Smooth muscle cell (in vitro differentiated cells): Measurements from ENCODE around the gene MKNK2. TPM values are rescaled to one million over a fixed set of nuclear protein-coding genes. Genes with fewer than 3 reads are reported as not detected.

Experiments used
- DNase-seq: peaks from one replicate; lab custom pipeline; 2025; ENCODE audit not compliant: unreplicated experiment; lab: John Stamatoyannopoulos, UW
- H2AFZ ChIP-seq: fragments of 200-600 bp; sonication (generic); 2 replicates; pipeline ENCODE4 v1.6.0; 2016; ENCODE audit warnings: antibody characterized with exemption, low read depth, mild to moderate bottlenecking
- H3F3A ChIP-seq: fragments of 200-600 bp; sonication (generic); 2 replicates; pipeline ENCODE4 v1.6.0; 2017; ENCODE audit warnings: antibody characterized with exemption, low read depth
- H3K27ac ChIP-seq: fragments of 200-600 bp; sonication (generic); 2 replicates; pipeline ENCODE4 v1.5.1; 2016; ENCODE audit warnings: low read depth, mild to moderate bottlenecking
- H3K27me3 ChIP-seq: fragments of 200-600 bp; sonication (generic); 2 replicates; pipeline ENCODE4 v1.6.1; 2016; ENCODE audit warnings: low read depth, mild to moderate bottlenecking
- H3K36me3 ChIP-seq: fragments of 200-600 bp; sonication (generic); 2 replicates; pipeline ENCODE4 v1.5.1; 2016; ENCODE audit warnings: low read depth
- H3K4me1 ChIP-seq: fragments of 200-600 bp; sonication (generic); 2 replicates; pipeline ENCODE4 v1.5.1; 2016; ENCODE audit warnings: low read depth
- H3K4me2 ChIP-seq: fragments of 200-600 bp; sonication (generic); 2 replicates; pipeline ENCODE4 v1.6.0; 2016; ENCODE audit warnings: mild to moderate bottlenecking
- H3K4me3 ChIP-seq: fragments of 200-600 bp; sonication (generic); 2 replicates; pipeline ENCODE4 v1.5.1; 2016; ENCODE audit warnings: mild to moderate bottlenecking
- H3K79me2 ChIP-seq: fragments of 200-600 bp; sonication (generic); 2 replicates; pipeline ENCODE4 v1.6.0; 2016; ENCODE audit warnings: low read depth, mild to moderate bottlenecking
- H3K9ac ChIP-seq: fragments of 200-600 bp; sonication (generic); 2 replicates; pipeline ENCODE4 v1.6.0; 2016; ENCODE audit warnings: low read depth
- H3K9me3 ChIP-seq: fragments of 200-600 bp; sonication (generic); replicated peaks from 2 replicates; pipeline ENCODE4 v1.5.1; 2016; ENCODE audit warnings: low read depth
- H4K20me1 ChIP-seq: fragments of 200-600 bp; sonication (generic); 2 replicates; pipeline ENCODE4 v1.6.0; 2016; ENCODE audit warnings: low read depth
- WGBS: methylation state at CpG from one replicate; pipeline ENCODE4 v1.1.7; 2016; ENCODE audit warnings: low lambda C conversion rate; 5-methylcytosine and 5-hydroxymethylcytosine counted together
- polyA plus RNA-seq: library from polyadenylated mRNA; unstranded; fragments of >200 nt; fragmentation: Nextera tagmentation; extraction: Ambion mirVana; gene quantifications from 2 replicates; pipeline ENCODE4 v1.2.1, GENCODE V29; 2016
- total RNA-seq: library from RNA; depleted of rRNA; stranded (reverse); fragments of >200 nt; gene quantifications from 2 replicates; pipeline ENCODE4 v1.2.3, GENCODE V29; 2014
- TF ChIP-seq, protein P1 (sequence below): fragments of 200-600 bp; sonication (generic); IDR thresholded peaks from 2 replicates; pipeline ENCODE4 v1.5.1; 2017; ENCODE audit warnings: borderline replicate concordance, mild to moderate bottlenecking, antibody characterized with exemption; ENCODE audit not compliant: insufficient read depth, poor library complexity, severe bottlenecking

MKNK2 gene
- total and polyA plus RNA-seq, 2 experiments from 2014 or later, result 43.6 to 44.7 TPM

DNA sequence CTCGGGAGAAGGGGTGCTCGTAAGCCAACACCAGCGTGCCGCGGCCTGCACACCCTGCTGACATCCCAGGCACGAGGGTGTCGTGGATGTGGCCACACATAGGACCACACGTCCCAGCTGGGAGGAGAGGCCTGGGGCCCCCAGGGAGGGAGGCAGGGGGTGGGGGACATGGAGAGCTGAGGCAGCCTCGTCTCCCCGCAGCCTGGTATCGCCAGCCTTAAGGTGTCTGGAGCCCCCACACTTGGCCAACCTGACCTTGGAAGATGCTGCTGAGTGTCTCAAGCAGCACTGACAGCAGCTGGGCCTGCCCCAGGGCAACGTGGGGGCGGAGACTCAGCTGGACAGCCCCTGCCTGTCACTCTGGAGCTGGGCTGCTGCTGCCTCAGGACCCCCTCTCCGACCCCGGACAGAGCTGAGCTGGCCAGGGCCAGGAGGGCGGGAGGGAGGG is 48.0 kb upstream of the MKNK2 start:
- no peak overlapping the region for H2AFZ ChIP-seq
- no peaks in the 10 kb centered on the region for H3K9me3 ChIP-seq
- no peaks in the 10 kb centered on the region for H3K27me3 ChIP-seq
- H3K27ac ChIP-seq, result no peak overlapping the region
- no peak overlapping the region for H3K4me3 ChIP-seq
- H3K79me2 ChIP-seq, result peaks cover 23% of the 10 kb centered on the region
- peaks cover 59% of the 10 kb centered on the region for H4K20me1 ChIP-seq
- 96% methylated on average over 14 of the region's 16 CpGs for WGBS
- no peak for DNase-seq
- no peak overlapping the region for H3K4me2 ChIP-seq
- H3K9ac ChIP-seq, result no peak overlapping the region
- H3F3A ChIP-seq, result no peaks in the 10 kb centered on the region
- TF ChIP-seq, protein P1, sequence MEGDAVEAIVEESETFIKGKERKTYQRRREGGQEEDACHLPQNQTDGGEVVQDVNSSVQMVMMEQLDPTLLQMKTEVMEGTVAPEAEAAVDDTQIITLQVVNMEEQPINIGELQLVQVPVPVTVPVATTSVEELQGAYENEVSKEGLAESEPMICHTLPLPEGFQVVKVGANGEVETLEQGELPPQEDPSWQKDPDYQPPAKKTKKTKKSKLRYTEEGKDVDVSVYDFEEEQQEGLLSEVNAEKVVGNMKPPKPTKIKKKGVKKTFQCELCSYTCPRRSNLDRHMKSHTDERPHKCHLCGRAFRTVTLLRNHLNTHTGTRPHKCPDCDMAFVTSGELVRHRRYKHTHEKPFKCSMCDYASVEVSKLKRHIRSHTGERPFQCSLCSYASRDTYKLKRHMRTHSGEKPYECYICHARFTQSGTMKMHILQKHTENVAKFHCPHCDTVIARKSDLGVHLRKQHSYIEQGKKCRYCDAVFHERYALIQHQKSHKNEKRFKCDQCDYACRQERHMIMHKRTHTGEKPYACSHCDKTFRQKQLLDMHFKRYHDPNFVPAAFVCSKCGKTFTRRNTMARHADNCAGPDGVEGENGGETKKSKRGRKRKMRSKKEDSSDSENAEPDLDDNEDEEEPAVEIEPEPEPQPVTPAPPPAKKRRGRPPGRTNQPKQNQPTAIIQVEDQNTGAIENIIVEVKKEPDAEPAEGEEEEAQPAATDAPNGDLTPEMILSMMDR, result no peak
- peaks cover 10% of the 10 kb centered on the region for H3K4me1 ChIP-seq
- peaks cover 5% of the 10 kb centered on the region for H3K36me3 ChIP-seq

DNA sequence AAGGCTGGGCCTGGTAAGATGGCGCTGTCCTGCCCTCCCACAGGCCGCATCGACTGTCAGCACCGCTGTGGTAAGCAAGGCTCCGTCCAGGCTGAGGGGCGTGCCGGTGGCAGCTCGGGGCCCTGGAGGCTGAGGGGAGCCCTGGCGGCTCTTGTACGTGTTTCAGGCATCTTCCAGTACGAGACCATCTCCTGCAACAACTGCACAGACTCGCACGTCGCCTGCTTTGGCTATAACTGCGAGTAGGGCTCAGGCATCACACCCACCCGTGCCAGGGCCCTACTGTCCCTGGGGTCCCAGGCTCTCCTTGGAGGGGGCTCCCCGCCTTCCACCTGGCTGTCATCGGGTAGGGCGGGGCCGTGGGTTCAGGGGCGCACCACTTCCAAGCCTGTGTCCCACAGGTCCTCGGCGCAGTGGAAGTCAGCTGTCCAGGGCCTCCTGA is 46.9 kb upstream of the MKNK2 start:
- no peaks in the 10 kb centered on the region for H3K27me3 ChIP-seq
- no peak overlapping the region for H3K27ac ChIP-seq
- no peaks in the 10 kb centered on the region for H3F3A ChIP-seq
- peaks cover 10% of the 10 kb centered on the region for H3K4me1 ChIP-seq
- DNase-seq, result no peak
- whole genome bisulfite sequencing, result 91% methylated on average over 23 of the region's 23 CpGs
- H2AFZ ChIP-seq, result no peak overlapping the region
- no peak overlapping the region for H3K4me2 ChIP-seq
- peaks cover 5% of the 10 kb centered on the region for H3K36me3 ChIP-seq
- peaks cover 47% of the 10 kb centered on the region for H4K20me1 ChIP-seq
- H3K9ac ChIP-seq, result no peak overlapping the region
- no peaks in the 10 kb centered on the region for H3K9me3 ChIP-seq
- H3K4me3 ChIP-seq, result no peak overlapping the region
- TF ChIP-seq, protein P1, result no peak
- H3K79me2 ChIP-seq, result peaks cover 25% of the 10 kb centered on the region

DNA sequence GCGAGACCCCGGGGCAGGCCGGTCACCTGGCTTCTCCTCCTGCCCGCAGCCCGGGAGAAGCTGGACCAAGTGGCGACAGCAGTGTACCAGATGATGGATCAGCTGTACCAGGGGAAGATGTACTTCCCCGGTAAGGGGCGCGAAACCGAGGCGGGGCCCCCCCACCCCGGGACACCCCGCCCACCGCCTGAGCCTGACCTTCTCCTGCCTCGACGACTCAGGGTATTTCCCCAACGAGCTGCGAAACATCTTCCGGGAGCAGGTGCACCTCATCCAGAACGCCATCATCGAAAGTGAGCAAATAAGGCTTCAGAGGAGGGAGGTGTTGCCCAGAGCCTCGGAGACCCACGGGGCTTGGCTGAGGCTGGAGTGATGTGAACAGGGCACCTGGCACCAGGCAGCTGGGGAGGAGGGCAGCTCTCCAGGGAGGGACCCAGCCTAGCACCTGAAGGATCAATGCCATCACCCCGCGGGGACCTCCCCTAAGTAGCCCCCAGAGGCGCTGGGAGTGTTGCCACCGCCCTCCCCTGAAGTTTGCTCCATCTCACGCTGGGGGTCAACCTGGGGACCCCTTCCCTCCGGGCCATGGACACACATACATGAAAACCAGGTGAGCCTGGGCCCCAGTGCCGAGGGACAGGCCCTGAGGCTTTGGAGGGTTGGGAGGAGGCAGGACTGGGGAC is 46.3 kb upstream of the MKNK2 start:
- DNase-seq, result no peak
- H3K9me3 ChIP-seq, result no peaks in the 10 kb centered on the region
- 58% methylated on average over 30 of the region's 30 CpGs for WGBS
- no peak overlapping the region for H3K27ac ChIP-seq
- H3K9ac ChIP-seq, result no peak overlapping the region
- no peak overlapping the region for H2AFZ ChIP-seq
- peaks cover 43% of the 10 kb centered on the region for H4K20me1 ChIP-seq
- H3K27me3 ChIP-seq, result no peaks in the 10 kb centered on the region
- H3K4me1 ChIP-seq, result peaks cover 10% of the 10 kb centered on the region
- peak overlapping the region; percentile 55 for H3K4me3 ChIP-seq
- peaks cover 29% of the 10 kb centered on the region for H3K79me2 ChIP-seq
- TF ChIP-seq, protein P1, result peak; percentile 0
- H3K4me2 ChIP-seq, result peak overlapping the region; percentile 91
- peaks cover 5% of the 10 kb centered on the region for H3K36me3 ChIP-seq
- no peaks in the 10 kb centered on the region for H3F3A ChIP-seq
